Measurements from ENCODE around the gene FBN1. TPM values are rescaled to one million over a fixed set of nuclear protein-coding genes. Genes with fewer than 3 reads are reported as not detected.
A peak's percentile ranks its signal among the peaks of the same experiment; 100 is the strongest.

Gene FBN1
- total and polyA plus RNA-seq, 8 donors: 1.5 to 35.2 (median 5.2) TPM

GRCh38 chr15:48546296-48546695, 99.2 kb downstream of the FBN1 start:
- Histone ChIP-seq H3K27ac (no peak overlapping the region), H3K4me1 (no peaks in the 10 kb centered on the region), H3K36me3 (no peaks in the 10 kb centered on the region), H3K27me3 (no peaks in the 10 kb centered on the region), H3K4me3 (no peak overlapping the region), H3K9me3 (no peaks in the 10 kb centered on the region)
- FAIRE-seq: no peak
- WGBS, 2 donors: 84 to 93% methylated on average over 3 of the region's 3 CpGs
- ATAC-seq: no peak
- TF ChIP-seq CTCF (IDR thresholded peaks at IDR 0.05): no peak
- intact Hi-C loops (cut with DNase I): no loop called here
- no peak for DNase-seq

GRCh38 chr15:48544778-48545177, 100.7 kb downstream of the FBN1 start:
- Histone ChIP-seq H3K9me3 (no peaks in the 10 kb centered on the region), H3K36me3 (no peaks in the 10 kb centered on the region), H3K4me1 (no peaks in the 10 kb centered on the region), H3K27ac (no peak overlapping the region), H3K27me3 (no peaks in the 10 kb centered on the region), H3K4me3 (no peak overlapping the region)
- intact Hi-C loops (cut with DNase I): no loop called here
- ATAC-seq (no peak), FAIRE-seq (no peak), DNase-seq (no peak)
- WGBS, 2 donors: 55 to 60% methylated on average over 2 of the region's 2 CpGs
- TF ChIP-seq CTCF (IDR thresholded peaks at IDR 0.05): no peak

DNA sequence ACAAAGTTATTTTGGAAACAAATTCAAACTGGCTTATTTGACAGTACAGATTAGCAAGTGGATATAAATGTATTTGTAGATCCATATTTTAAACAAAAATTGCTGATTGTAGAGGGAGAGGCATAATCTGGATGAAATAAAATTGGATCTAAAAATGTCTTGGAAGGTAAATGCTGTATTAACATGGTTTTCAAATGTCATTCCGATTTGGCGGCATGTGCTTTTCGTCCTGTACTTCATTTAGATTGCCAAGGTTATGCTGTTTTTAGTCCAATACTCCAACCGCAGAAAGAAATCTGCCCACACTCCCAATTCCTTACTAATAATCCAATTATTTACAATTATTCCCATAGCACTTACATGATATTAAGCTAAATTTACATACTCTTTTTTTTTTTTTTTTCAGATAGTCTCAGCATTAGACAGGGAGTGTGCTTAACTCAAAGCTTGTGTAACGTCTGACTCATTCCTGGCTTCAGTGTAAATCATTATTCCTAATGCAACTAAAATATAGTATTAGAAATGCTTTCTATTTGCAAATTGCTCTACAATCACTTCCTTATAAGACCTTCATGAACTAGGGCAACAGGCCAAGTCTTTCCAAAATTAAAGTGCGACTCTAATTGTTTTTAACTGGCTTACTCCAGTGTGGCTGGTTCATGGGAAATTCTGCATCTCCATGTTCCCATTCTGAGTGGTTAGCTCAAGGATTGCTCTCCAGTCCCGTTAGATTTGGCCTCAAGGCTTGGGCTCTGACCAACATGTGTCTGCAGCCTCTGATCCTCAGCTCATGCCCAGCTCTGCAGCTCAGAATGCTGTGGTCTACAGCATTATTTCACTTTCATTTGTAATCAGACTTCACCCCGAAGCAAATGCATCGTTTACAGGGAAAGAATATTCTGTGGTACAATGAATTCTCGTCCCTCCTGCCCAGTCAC, 103.9 kb downstream of the FBN1 start:
- DNase-seq (no peak), FAIRE-seq (no peak)
- intact Hi-C loops (cut with DNase I): no loop called here

DNA sequence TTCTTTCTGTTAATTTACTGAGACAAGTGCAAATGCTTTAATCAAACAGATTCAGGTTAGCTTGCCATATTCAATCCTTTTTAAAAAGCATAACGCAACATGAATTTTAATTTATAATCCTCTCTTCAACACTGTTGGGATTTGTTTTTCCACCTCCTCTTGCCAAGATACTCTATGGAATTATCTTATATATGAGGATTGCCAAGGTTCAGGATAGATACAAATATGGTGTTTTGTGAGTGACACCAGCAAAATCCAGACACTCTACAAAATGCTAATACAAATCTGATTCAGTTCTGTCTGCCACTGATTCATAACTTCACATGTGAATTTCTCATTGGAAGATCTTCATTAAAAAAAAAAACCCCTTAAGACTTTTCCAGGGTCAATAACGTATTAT, 104.8 kb downstream of the FBN1 start:
- FAIRE-seq (no peak), ATAC-seq (no peak), DNase-seq (no peak)
- Histone ChIP-seq H3K4me1 (no peaks in the 10 kb centered on the region), H3K36me3 (no peaks in the 10 kb centered on the region), H3K9me3 (no peaks in the 10 kb centered on the region), H3K27me3 (no peaks in the 10 kb centered on the region), H3K4me3 (no peak overlapping the region), H3K27ac (no peak overlapping the region)
- no peak for TF ChIP-seq CTCF (IDR thresholded peaks at IDR 0.05)
- 78 to 84% methylated on average over 2 of the region's 2 CpGs for WGBS, 2 donors
- intact Hi-C loops (cut with DNase I): no loop called here

More for the DNA sequence above, 103.9 kb downstream of the FBN1 start:
- no peak for TF ChIP-seq CTCF (IDR thresholded peaks at IDR 0.05)
- Histone ChIP-seq H3K27me3 (no peaks in the 10 kb centered on the region), H3K36me3 (no peaks in the 10 kb centered on the region), H3K4me3 (no peak overlapping the region), H3K9me3 (no peaks in the 10 kb centered on the region), H3K4me1 (no peaks in the 10 kb centered on the region), H3K27ac (no peak overlapping the region)
- WGBS, 2 donors: 65 to 69% methylated on average over 10 of the region's 10 CpGs
- ATAC-seq: peak in 1 of 4 donors; percentile 35

DNA sequence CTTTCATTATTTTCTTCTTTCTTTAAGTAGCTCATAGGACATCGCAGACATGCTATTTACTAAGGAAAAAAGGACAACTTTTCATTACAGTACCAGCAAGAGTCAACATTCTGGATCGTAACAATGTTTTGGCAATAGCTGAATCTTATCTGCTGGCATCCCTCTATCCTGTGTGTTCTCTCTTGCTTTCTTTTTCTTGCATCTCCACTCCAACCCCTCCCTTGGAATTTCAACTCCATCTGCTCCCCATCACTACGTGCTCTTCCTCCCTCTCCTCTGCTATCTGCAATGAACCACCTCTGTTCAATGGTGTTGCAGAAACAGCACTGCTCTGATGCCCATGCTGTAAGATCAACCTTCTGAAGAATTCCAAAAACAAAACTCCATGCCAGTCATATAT, 106.6 kb downstream of the FBN1 start:
- FAIRE-seq (no peak), DNase-seq (no peak), ATAC-seq (no peak)
- intact Hi-C loops (cut with DNase I): no loop called here
- WGBS, 2 donors: 63 to 69% methylated on average over 3 of the region's 3 CpGs
- no peak for TF ChIP-seq CTCF (IDR thresholded peaks at IDR 0.05)
- Histone ChIP-seq H3K27me3 (no peaks in the 10 kb centered on the region), H3K9me3 (no peaks in the 10 kb centered on the region), H3K4me3 (no peak overlapping the region), H3K4me1 (no peaks in the 10 kb centered on the region), H3K36me3 (no peaks in the 10 kb centered on the region), H3K27ac (no peak overlapping the region)

Measured in pancreas (tissue), 10 donors.